B cell (primary cell): Measurements from ENCODE around the gene RSPO4. TPM values are rescaled to one million over a fixed set of nuclear protein-coding genes. Genes with fewer than 3 reads are reported as not detected.

Source experiments
- ATAC-seq: fragments of 200-7000 bp; cut with Tn5 transposase; one replicate; pipeline ENCODE4 v1.10.0; 2021; ENCODE audit warnings: low read depth, mild to moderate bottlenecking, moderate number of reproducible peaks, moderate library complexity
- CTCF ChIA-PET: fragments of 350-600 bp; sonication (Branson Sonifier 250); formaldehyde crosslinking; loops from one replicate; lab custom pipeline; 2021; ENCODE audit warnings: antibody characterized with exemption, inconsistent platforms; lab: Charles Lee
- POLR2A ChIA-PET: fragments of 350-600 bp; sonication (Branson Sonifier 250); formaldehyde crosslinking; loops from one replicate; lab custom pipeline; 2021; ENCODE audit warnings: antibody characterized with exemption; lab: Charles Lee
- DNase-seq: peaks from one replicate; pipeline ENCODE4 v3.0.0; 2013
- H2AFZ ChIP-seq: 2 replicates; pipeline ENCODE4 v1.6.1; 2012; ENCODE audit warnings: mild to moderate bottlenecking, low read depth, low read length; ENCODE audit not compliant: insufficient read depth, poor library complexity, severe bottlenecking
- H3K27ac ChIP-seq, 2 donors: 1 replicate in 1 of 2; 2 replicates in 1 of 2; pipeline ENCODE4 v1.5.1; 2012 to 2013; ENCODE audit warnings: low read length in 2 of 2, mild to moderate bottlenecking in 2 of 2, moderate library complexity in 1 of 2
- H3K27me3 ChIP-seq, 4 experiments: fragments of 200-600 bp in 1 of 4; sonication (generic) in 1 of 4; replicated peaks in 1 of 4; 1 replicate in 2 of 4; 2 replicates in 2 of 4; pipeline versions ENCODE4 v1.6.1 to v1.7.0; 2013 to 2016; ENCODE audit warnings: low read length in 3 of 4, mild to moderate bottlenecking in 2 of 4, mixed read lengths in 1 of 4, moderate library complexity in 1 of 4; ENCODE audit not compliant: insufficient read depth in 4 of 4, control insufficient read depth in 3 of 4; ENCODE audit errors: control extremely low read depth in 1 of 4
- H3K36me3 ChIP-seq, 2 experiments: replicated peaks in 1 of 2; 1 replicate in 1 of 2; 2 replicates in 1 of 2; pipeline versions ENCODE4 v1.6.1 to v1.7.1; 2013; ENCODE audit warnings: low read length in 1 of 2; ENCODE audit not compliant: insufficient read depth in 2 of 2, control insufficient read depth in 1 of 2; ENCODE audit errors: control extremely low read depth in 1 of 2, extremely low read depth in 1 of 2
- H3K4me1 ChIP-seq, 2 donors: fragments of 200-600 bp in 1 of 2; sonication (generic) in 1 of 2; 1 replicate in 1 of 2; 2 replicates in 1 of 2; pipeline versions ENCODE4 v1.5.1 to v1.6.1; 2013 to 2017; ENCODE audit warnings: low read length in 2 of 2; ENCODE audit not compliant: control insufficient read depth in 2 of 2, insufficient read depth in 2 of 2
- H3K4me2 ChIP-seq: replicated peaks from 2 replicates; pipeline ENCODE3; 2012; ENCODE audit warnings: mild to moderate bottlenecking, low read depth, low read length; ENCODE audit not compliant: poor library complexity, severe bottlenecking
- H3K4me3 ChIP-seq, 5 experiments: fragments of 200-600 bp in 1 of 5; sonication (generic) in 1 of 5; 1 replicate in 3 of 5; 2 replicates in 2 of 5; pipeline versions ENCODE4 v1.5.1 to v1.7.0; 2011 to 2016; ENCODE audit warnings: low read length in 4 of 5, mild to moderate bottlenecking in 4 of 5, low read depth in 2 of 5, control low read depth in 1 of 5, moderate library complexity in 1 of 5; ENCODE audit not compliant: insufficient read depth in 1 of 5; ENCODE audit errors: control extremely low read depth in 1 of 5, extremely low read depth in 1 of 5
- H3K79me2 ChIP-seq: fragments of 200-600 bp; sonication (generic); one replicate; pipeline ENCODE4 v1.6.0; 2016; ENCODE audit warnings: low read length; ENCODE audit not compliant: control insufficient read depth, insufficient read depth
- H3K9ac ChIP-seq: fragments of 200-600 bp; sonication (generic); 2 replicates; pipeline ENCODE4 v1.6.1; 2017; ENCODE audit warnings: mild to moderate bottlenecking, low read length, moderate library complexity
- H3K9me3 ChIP-seq, 3 donors: one replicate each; pipeline versions ENCODE4 v1.6.1 to v1.7.1; 2013; ENCODE audit warnings: low read length in 2 of 3; ENCODE audit not compliant: control insufficient read depth in 2 of 3, insufficient read depth in 1 of 3; ENCODE audit errors: control extremely low read depth in 1 of 3
- H4K20me1 ChIP-seq: 2 replicates; pipeline ENCODE4 v1.6.0; 2012; ENCODE audit warnings: mild to moderate bottlenecking, low read length; ENCODE audit not compliant: insufficient read depth, control insufficient read depth, poor library complexity, severe bottlenecking
- H3K27ac Mint-ChIP-seq: one replicate; pipeline ENCODE4 v1.8.0; 2021; ENCODE audit warnings: mixed read lengths
- H3K27me3 Mint-ChIP-seq: one replicate; pipeline ENCODE4 v1.8.0; 2021; ENCODE audit warnings: mixed read lengths
- H3K4me1 Mint-ChIP-seq: one replicate; pipeline ENCODE4 v1.8.0; 2021; ENCODE audit warnings: mixed read lengths
- H3K4me3 Mint-ChIP-seq: one replicate; pipeline ENCODE4 v1.8.0; 2021; ENCODE audit warnings: mixed read lengths
- H3K9me3 Mint-ChIP-seq: one replicate; pipeline ENCODE4 v1.8.0; 2022; ENCODE audit warnings: mixed read lengths; ENCODE audit not compliant: insufficient read depth
- CTCF ChIP-seq: fragments of 200-600 bp; IDR thresholded peaks from one replicate; pipeline ENCODE4 v1.8.0; 2022; ENCODE audit warnings: antibody characterized with exemption, mild to moderate bottlenecking
- EZH2 ChIP-seq: IDR thresholded peaks from 2 replicates; pipeline ENCODE4 v1.6.1; 2012; ENCODE audit warnings: borderline replicate concordance, low read depth, mild to moderate bottlenecking, moderate library complexity, low read length; ENCODE audit not compliant: insufficient read depth, poor library complexity, severe bottlenecking
- WGBS: methylation state at CpG from one replicate; pipeline ENCODE4 v1.1.5; 2013; ENCODE audit warnings: missing lambda C conversion rate; ENCODE audit not compliant: insufficient coverage; 5-methylcytosine and 5-hydroxymethylcytosine counted together
- intact Hi-C: fragments of 100-400 bp; cut with micrococcal nuclease; formaldehyde crosslinking; loops from one replicate; pipeline ENCODE4 v1.10.0; 2022
- polyA plus RNA-seq: library from polyadenylated mRNA; depleted of rRNA; stranded (reverse); fragments of >200 nt; gene quantifications from 2 replicates; pipeline ENCODE4 v1.2.3, GENCODE V29; 2012
- total RNA-seq, 2 donors: library from RNA; stranded (reverse); fragments of 120-200 nt in 1 of 2; gene quantifications; 1 replicate in 1 of 2; 2 replicates in 1 of 2; pipeline versions ENCODE4 v1.2.3 to v1.2.4, GENCODE V29; 2013 to 2022

The RSPO4 gene
- total and polyA plus RNA-seq, 2 donors (not counting 1 experiment from before 2014, with no cell fraction given): 0.04 to 0.37 TPM

- POLR2A ChIA-PET: no interaction called here
- CTCF ChIA-PET: interaction anchor here (0.5 to 2.1 kb wide), 2 partner anchors 12 to 14 kb away, joined by 4 to 5 read pairs; no protein-coding TSS in a partner anchor
- peaks cover 18% of the 10 kb centered on the region for H3K27me3 Mint-ChIP-seq
- no peak overlapping the region for H3K4me3 ChIP-seq
- WGBS: 87% methylated on average over 3 of the region's 4 CpGs
- no peaks in the 10 kb centered on the region for H3K79me2 ChIP-seq
- no peaks in the 10 kb centered on the region for H3K9me3 Mint-ChIP-seq
- H3K36me3 ChIP-seq: no peaks in the 10 kb centered on the region
- no peak overlapping the region for H3K9ac ChIP-seq
- intact Hi-C loops: no loop called here
- H3K4me3 Mint-ChIP-seq: no peak overlapping the region
- peaks cover 0 to 7% (median 0%) of the 10 kb centered on the region in 4 experiments for H3K27me3 ChIP-seq
- H3K27ac ChIP-seq: no peak overlapping the region
- H3K9me3 ChIP-seq: peaks cover 0 to 9% (median 0%) of the 10 kb centered on the region in 3 donors
- H3K4me2 ChIP-seq: no peak overlapping the region
- H2AFZ ChIP-seq: no peak overlapping the region
- H3K4me1 ChIP-seq: no peaks in the 10 kb centered on the region
- no peak for DNase-seq
- H3K27ac Mint-ChIP-seq: no peak overlapping the region
- ATAC-seq: no peak
- no peaks in the 10 kb centered on the region for H4K20me1 ChIP-seq
- no peak for TF ChIP-seq CTCF
- TF ChIP-seq EZH2: no peak
- no peaks in the 10 kb centered on the region for H3K4me1 Mint-ChIP-seq
Measured at GRCh38 chr20:969868-970267, 32.2 kb downstream of the RSPO4 start.

- POLR2A ChIA-PET: no interaction called here
- DNase-seq (peak; percentile 20), ATAC-seq (no peak)
- CTCF ChIA-PET: no interaction called here
- Histone ChIP-seq H3K27me3 (peaks cover 0 to 4% (median 0%) of the 10 kb centered on the region in 4 experiments), H3K4me1 (no peaks in the 10 kb centered on the region), H3K27ac (no peak overlapping the region), H3K4me2 (no peak overlapping the region), H3K9me3 (peaks cover 0 to 9% (median 0%) of the 10 kb centered on the region in 3 donors), H3K4me3 (no peak overlapping the region), H4K20me1 (no peaks in the 10 kb centered on the region), H3K36me3 (no peaks in the 10 kb centered on the region), H3K79me2 (no peaks in the 10 kb centered on the region), H3K9ac (no peak overlapping the region), H2AFZ (no peak overlapping the region)
- Mint-ChIP-seq H3K4me1 (no peaks in the 10 kb centered on the region), H3K4me3 (no peak overlapping the region), H3K9me3 (no peaks in the 10 kb centered on the region), H3K27ac (no peak overlapping the region), H3K27me3 (peaks cover 19% of the 10 kb centered on the region)
- no peak for TF ChIP-seq EZH2
- no peak for TF ChIP-seq CTCF
- WGBS: 94% methylated on average over 14 of the region's 16 CpGs
- intact Hi-C loops: no loop called here
Measured at GRCh38 chr20:967796-968742, 34.0 kb downstream of the RSPO4 start.
